Keratinocyte (primary cell): ENCODE data around the gene ACAP3. TPM values are rescaled to one million over a fixed set of nuclear protein-coding genes. Genes with fewer than 3 reads are reported as not detected.

ENCODE experiments used
- DNase-seq: peaks from one replicate; pipeline ENCODE4 v3.0.0-alpha.2; 2011; ENCODE audit warnings: low read depth, missing footprints, low spot score
- FAIRE-seq: peaks from 2 replicates; lab custom pipeline; 2011; peaks lifted over from hg19 to GRCh38; lab: Jason Lieb, UNC
- H2AFZ ChIP-seq: 2 replicates; pipeline ENCODE4 v1.6.0; 2012; ENCODE audit warnings: low read length, control low read depth, inconsistent platforms; ENCODE audit not compliant: control insufficient read depth
- H3K27ac ChIP-seq: 2 replicates; pipeline ENCODE4 v1.5.1; 2011; ENCODE audit warnings: low read length; ENCODE audit not compliant: control insufficient read depth, insufficient read depth
- H3K27me3 ChIP-seq: 3 replicates; pipeline ENCODE4 v1.6.0; 2011; ENCODE audit warnings: low read length; ENCODE audit not compliant: control insufficient read depth, insufficient read depth; ENCODE audit errors: extremely low read depth
- H3K36me3 ChIP-seq, 2 experiments: 2 replicates in 1 of 2; 3 replicates in 1 of 2; pipeline ENCODE4 v1.5.1; 2011; ENCODE audit warnings: low read length in 2 of 2, mild to moderate bottlenecking in 1 of 2; ENCODE audit not compliant: control insufficient read depth in 2 of 2, insufficient read depth in 2 of 2; ENCODE audit errors: extremely low read depth in 1 of 2
- H3K4me1 ChIP-seq: 3 replicates; pipeline ENCODE4 v1.5.1; 2011; ENCODE audit warnings: low read length; ENCODE audit not compliant: control insufficient read depth, insufficient read depth; ENCODE audit errors: extremely low read depth
- H3K4me2 ChIP-seq: 3 replicates; pipeline ENCODE4 v1.6.0; 2011; ENCODE audit warnings: low read depth, low read length; ENCODE audit not compliant: control insufficient read depth, insufficient read depth; ENCODE audit errors: extremely low read depth
- H3K4me3 ChIP-seq, 3 experiments: fragments of 200-600 bp in 1 of 3; sonication (generic) in 1 of 3; 2 replicates in 2 of 3; 3 replicates in 1 of 3; pipeline ENCODE4 v1.5.1; 2011 to 2016; ENCODE audit warnings: low read length in 3 of 3, mild to moderate bottlenecking in 3 of 3, control low read depth in 2 of 3, inconsistent platforms in 1 of 3, low read depth in 1 of 3, mixed read lengths in 1 of 3, mixed run types in 1 of 3, moderate library complexity in 1 of 3; ENCODE audit not compliant: control insufficient read depth in 2 of 3, insufficient read depth in 2 of 3; ENCODE audit errors: extremely low read depth in 1 of 3
- H3K79me2 ChIP-seq: 2 replicates; pipeline ENCODE4 v1.6.0; 2012; ENCODE audit warnings: low read length; ENCODE audit not compliant: control insufficient read depth, insufficient read depth
- H3K9ac ChIP-seq: 3 replicates; pipeline ENCODE4 v1.6.0; 2011; ENCODE audit warnings: low read length; ENCODE audit not compliant: control insufficient read depth, insufficient read depth; ENCODE audit errors: extremely low read depth
- H3K9me1 ChIP-seq: 3 replicates; pipeline ENCODE4 v1.6.0; 2011; ENCODE audit warnings: low read length; ENCODE audit not compliant: control insufficient read depth, insufficient read depth; ENCODE audit errors: extremely low read depth
- H3K9me3 ChIP-seq: 2 replicates; pipeline ENCODE4 v1.5.1; 2012; ENCODE audit warnings: low read depth, low read length; ENCODE audit not compliant: control insufficient read depth
- H4K20me1 ChIP-seq: 3 replicates; pipeline ENCODE4 v1.6.0; 2011; ENCODE audit warnings: low read length; ENCODE audit not compliant: control insufficient read depth, insufficient read depth; ENCODE audit errors: extremely low read depth
- EZH2 ChIP-seq: IDR thresholded peaks from one replicate; pipeline ENCODE4 v1.6.1; 2012; ENCODE audit warnings: inconsistent platforms, mild to moderate bottlenecking, low read length, moderate library complexity
- dilution Hi-C: fragments of 300-500 bp; cut with MboI; formaldehyde crosslinking; loops from one replicate; pipeline ENCODE4 v1.7.0; 2020; ENCODE audit warnings: low sequenced_read_pairs; ENCODE audit not compliant: extremely low pct_ligation_motif_present
- polyA plus RNA-seq, 5 experiments: library from polyadenylated mRNA; depleted of rRNA in 3 of 5; stranded (reverse) in 3 of 5; stranded (forward) in 1 of 5; unstranded in 1 of 5; fragments of >200 nt; gene quantifications; 1 replicate in 1 of 5; 2 replicates in 3 of 5; 3 replicates in 1 of 5; pipeline versions ENCODE4 v1.2.1 to v1.2.3, GENCODE V29; 2011 to 2012; ENCODE audit warnings: missing spikeins in 2 of 5, low read depth in 1 of 5, low replicate concordance in 1 of 5
- TF ChIP-seq, protein P1 (sequence below), 3 experiments: IDR thresholded peaks in 1 of 3; conservative IDR thresholded peaks in 1 of 3; optimal IDR thresholded peaks in 1 of 3; 2 replicates in 2 of 3; 3 replicates in 1 of 3; pipeline versions ENCODE3 to v1.5.1; 2011; ENCODE audit warnings: low read length in 3 of 3, mild to moderate bottlenecking in 3 of 3, moderate library complexity in 2 of 3, control low read depth in 1 of 3, inconsistent platforms in 1 of 3; ENCODE audit not compliant: insufficient read depth in 2 of 3; ENCODE audit errors: extremely low read depth in 1 of 3

The ACAP3 gene
- polyA plus RNA-seq, 1 donor (not counting 4 experiments of a cell fraction or from before 2014, with no cell fraction given): 17.4 TPM

DNA sequence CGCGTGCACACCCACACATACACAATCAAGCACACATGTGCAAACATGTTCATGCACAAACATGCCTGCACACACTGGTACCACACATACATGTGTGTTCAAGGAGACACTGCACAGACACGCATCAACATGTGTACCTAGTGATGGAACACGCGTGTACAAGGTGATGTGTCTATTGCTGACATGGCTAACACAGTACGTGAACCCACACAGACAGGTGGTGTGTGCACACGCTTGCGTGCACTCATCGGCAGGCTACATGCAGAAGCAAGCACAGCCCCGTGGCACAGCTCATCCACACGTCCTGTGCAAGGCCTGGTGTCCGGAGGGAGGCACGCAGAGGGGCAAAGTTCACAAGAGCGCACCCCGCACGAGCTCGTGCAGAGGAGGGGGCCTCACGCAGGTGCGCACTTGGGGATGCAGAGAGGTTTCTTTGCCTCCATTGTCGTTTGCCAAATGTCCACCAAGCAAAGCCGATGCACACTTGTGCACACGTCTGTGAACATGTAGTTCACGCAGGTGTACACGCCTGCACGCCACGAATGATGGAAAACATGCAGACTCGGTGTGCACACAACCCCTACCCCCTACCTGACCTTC lies 969 bp downstream of the ACAP3 start:
- FAIRE-seq (peak; percentile 48), DNase-seq (no peak)
- dilution Hi-C loops: no loop called here
- H3K9me1 ChIP-seq: no peaks in the 10 kb centered on the region
- no peaks in the 10 kb centered on the region for H3K27me3 ChIP-seq
- H3K27ac ChIP-seq: peak overlapping the region; percentile 91
- H2AFZ ChIP-seq: no peak overlapping the region
- peak overlapping the region; percentile 76 to 87 (median 78) for H3K4me3 ChIP-seq
- H3K79me2 ChIP-seq: peaks cover 24% of the 10 kb centered on the region
- H3K9me3 ChIP-seq: no peaks in the 10 kb centered on the region
- H3K4me1 ChIP-seq: peaks cover 60% of the 10 kb centered on the region
- TF ChIP-seq EZH2: no peak
- H4K20me1 ChIP-seq: peaks cover 3% of the 10 kb centered on the region
- peak overlapping the region; percentile 69 for H3K9ac ChIP-seq
- peak overlapping the region; percentile 71 for H3K4me2 ChIP-seq
- H3K36me3 ChIP-seq: peaks cover 11 to 13% of the 10 kb centered on the region in 2 experiments

DNA sequence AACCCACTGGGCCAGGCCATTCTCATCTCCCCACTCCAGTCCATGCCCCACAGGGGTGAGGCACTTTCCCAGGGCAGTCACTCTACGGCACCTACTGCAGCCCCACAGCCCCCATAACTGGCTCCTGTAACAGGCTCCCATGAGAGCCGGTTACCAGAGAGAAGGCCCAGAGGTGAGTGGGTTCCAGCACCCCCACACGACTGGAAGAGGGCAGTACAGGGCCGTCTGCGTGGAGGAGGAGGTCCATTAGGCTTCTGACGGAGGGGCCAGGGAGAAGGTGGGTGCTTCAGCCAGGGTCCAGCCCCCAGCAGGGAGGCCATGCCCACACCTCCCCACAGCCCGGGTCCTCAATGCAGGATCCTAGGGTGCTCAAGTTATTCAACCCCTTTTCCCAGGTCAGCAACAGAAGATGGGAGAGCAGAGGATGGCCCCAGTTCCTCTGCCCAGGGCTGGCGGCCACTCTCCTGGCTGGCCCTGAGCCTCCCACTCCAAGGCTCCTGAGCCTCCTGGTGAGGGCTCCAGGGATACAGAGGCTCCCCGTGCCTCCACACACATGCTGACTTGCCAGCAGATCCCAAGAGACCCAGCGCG lies 1.6 kb downstream of the ACAP3 start:
- dilution Hi-C loops: no loop called here
- peak overlapping the region; percentile 68 for H3K9ac ChIP-seq
- peaks cover 3% of the 10 kb centered on the region for H4K20me1 ChIP-seq
- peaks cover 7% of the 10 kb centered on the region in 2 experiments for H3K36me3 ChIP-seq
- H3K9me1 ChIP-seq: no peaks in the 10 kb centered on the region
- H3K4me2 ChIP-seq: peak overlapping the region; percentile 71
- no peaks in the 10 kb centered on the region for H3K9me3 ChIP-seq
- peaks cover 60% of the 10 kb centered on the region for H3K4me1 ChIP-seq
- H2AFZ ChIP-seq: no peak overlapping the region
- no peak for TF ChIP-seq EZH2
- TF ChIP-seq, protein P1, sequence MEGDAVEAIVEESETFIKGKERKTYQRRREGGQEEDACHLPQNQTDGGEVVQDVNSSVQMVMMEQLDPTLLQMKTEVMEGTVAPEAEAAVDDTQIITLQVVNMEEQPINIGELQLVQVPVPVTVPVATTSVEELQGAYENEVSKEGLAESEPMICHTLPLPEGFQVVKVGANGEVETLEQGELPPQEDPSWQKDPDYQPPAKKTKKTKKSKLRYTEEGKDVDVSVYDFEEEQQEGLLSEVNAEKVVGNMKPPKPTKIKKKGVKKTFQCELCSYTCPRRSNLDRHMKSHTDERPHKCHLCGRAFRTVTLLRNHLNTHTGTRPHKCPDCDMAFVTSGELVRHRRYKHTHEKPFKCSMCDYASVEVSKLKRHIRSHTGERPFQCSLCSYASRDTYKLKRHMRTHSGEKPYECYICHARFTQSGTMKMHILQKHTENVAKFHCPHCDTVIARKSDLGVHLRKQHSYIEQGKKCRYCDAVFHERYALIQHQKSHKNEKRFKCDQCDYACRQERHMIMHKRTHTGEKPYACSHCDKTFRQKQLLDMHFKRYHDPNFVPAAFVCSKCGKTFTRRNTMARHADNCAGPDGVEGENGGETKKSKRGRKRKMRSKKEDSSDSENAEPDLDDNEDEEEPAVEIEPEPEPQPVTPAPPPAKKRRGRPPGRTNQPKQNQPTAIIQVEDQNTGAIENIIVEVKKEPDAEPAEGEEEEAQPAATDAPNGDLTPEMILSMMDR (optimal IDR thresholded peaks at IDR 0.05 in 1 of 3, IDR thresholded peaks at IDR 0.05 in 1 of 3, conservative IDR thresholded peaks at IDR 0.05 in 1 of 3; ENCODE audit: extremely low read depth in 1 of 3, insufficient read depth in 2 of 3, low read length in 3 of 3): peak in 2 of 3 experiments; percentile 12 to 20
- H3K79me2 ChIP-seq: peaks cover 24% of the 10 kb centered on the region
- no peak for FAIRE-seq
- H3K27ac ChIP-seq: peak overlapping the region; percentile 91
- H3K27me3 ChIP-seq: no peaks in the 10 kb centered on the region
- DNase-seq: no peak
- H3K4me3 ChIP-seq: peak overlapping the region; percentile 76 to 87 (median 78)
